CD4-positive, alpha-beta T cell treated with Interleukin-15 for 1 hour (primary cell): Measurements from ENCODE around the gene CCSER1.
"Not testable (repeated sequence)": the region's sequence is repeated elsewhere in the genome, so short reads cannot be mapped to it uniquely, and the experiment has no call there.

Experiments
- DNase-seq: peaks from one replicate; pipeline ENCODE4 v3.0.0-alpha.2; 2020

CCSER1 gene

GRCh38 chr4:91317434-91317833 is 1190.2 kb downstream of the CCSER1 start:
- DNase-seq, result no peak

- no peak for DNase-seq
These were observed 1192.5 kb downstream of the CCSER1 start for GRCh38 chr4:91319556-91320268.

- DNase-seq, result no peak
These were observed 1195.8 kb downstream of the CCSER1 start for GRCh38 chr4:91322961-91323360.

- no peak for DNase-seq
These were observed 1198.3 kb downstream of the CCSER1 start for GRCh38 chr4:91325495-91325894.

- DNase-seq, result not testable (repeated sequence)
These were observed 1199.0 kb downstream of the CCSER1 start for GRCh38 chr4:91326167-91326566.

GRCh38 chr4:91330555-91331137 is 1203.5 kb downstream of the CCSER1 start:
- no peak for DNase-seq

GRCh38 chr4:91340822-91341221 is 1213.6 kb downstream of the CCSER1 start:
- no peak for DNase-seq

- no peak for DNase-seq
These were observed 1218.4 kb downstream of the CCSER1 start for GRCh38 chr4:91345632-91346031.

GRCh38 chr4:91356496-91356895 is 1229.3 kb downstream of the CCSER1 start:
- not testable (repeated sequence) for DNase-seq

- not testable (repeated sequence) for DNase-seq
These were observed 1230.8 kb downstream of the CCSER1 start for GRCh38 chr4:91358016-91358415.

- DNase-seq, result not testable (repeated sequence)
These were observed 1231.4 kb downstream of the CCSER1 start for GRCh38 chr4:91358621-91359020.

- DNase-seq, result no peak
These were observed 1232.1 kb downstream of the CCSER1 start for GRCh38 chr4:91359041-91360031.

- no peak for DNase-seq
These were observed 1234.9 kb downstream of the CCSER1 start for GRCh38 chr4:91362125-91362524.

GRCh38 chr4:91366554-91366953 is 1239.4 kb downstream of the CCSER1 start:
- no peak for DNase-seq

- DNase-seq, result no peak
These were observed 1241.9 kb downstream of the CCSER1 start for GRCh38 chr4:91369116-91369515.

GRCh38 chr4:91373546-91373945 is 1246.4 kb downstream of the CCSER1 start:
- DNase-seq, result no peak

- not testable (repeated sequence) for DNase-seq
These were observed 1278.2 kb downstream of the CCSER1 start for GRCh38 chr4:91405431-91405830.

GRCh38 chr4:91422011-91422410 is 1294.8 kb downstream of the CCSER1 start:
- DNase-seq, result no peak

- no peak for DNase-seq
These were observed 1299.5 kb downstream of the CCSER1 start for GRCh38 chr4:91426725-91427124.

- no peak for DNase-seq
These were observed 1300.0 kb downstream of the CCSER1 start for GRCh38 chr4:91427171-91427570.

- DNase-seq, result no peak
These were observed 1307.4 kb downstream of the CCSER1 start for GRCh38 chr4:91434631-91435030.

- DNase-seq, result no peak
These were observed 1309.4 kb downstream of the CCSER1 start for GRCh38 chr4:91436556-91436955.

- no peak for DNase-seq
These were observed 1320.0 kb downstream of the CCSER1 start for GRCh38 chr4:91447168-91447567.
